Measurements from ENCODE around the gene KDM4C. TPM values are rescaled to one million over a fixed set of nuclear protein-coding genes. Genes with fewer than 3 reads are reported as not detected.

KDM4C gene
- total RNA-seq, 4 donors from 2014 or later = 75.0 to 95.9 (median 88.9) TPM

- TF ChIP-seq EP300 (IDR thresholded peaks at IDR 0.05; ENCODE audit: low read depth) = no peak
- no peak for DNase-seq
- H3K36me3 ChIP-seq = no peaks in the 10 kb centered on the region
- in situ Hi-C loops (cut with MboI; ENCODE audit: low pct_ligation_motif_present in 1 of 4, low pct_unique_long_range_greater_than_20kb in 1 of 4, low sequenced_read_pairs in 3 of 4) (no loop called here), intact Hi-C loops (cut with DNase I; ENCODE audit: low total_unique reads) (no loop called here)
- H3K4me3 ChIP-seq = no peak overlapping the region
- H3K9me3 ChIP-seq = no peaks in the 10 kb centered on the region
- 89 to 96% methylated on average over 6 of the region's 6 CpGs for WGBS, 2 donors (ENCODE audit: low coverage in 1 of 2)
- no peaks in the 10 kb centered on the region for H3K27me3 ChIP-seq
- peaks cover 0 to 4% (median 0%) of the 10 kb centered on the region in 4 donors for H3K4me1 ChIP-seq
- H3K27ac ChIP-seq = no peak overlapping the region
These were observed 379.3 kb downstream of the KDM4C start for GRCh38 chr9:7137040-7137439.

GRCh38 chr9:7137571-7137970 lies 379.8 kb downstream of the KDM4C start:
- Histone ChIP-seq H3K4me1 (peaks cover 0 to 4% (median 0%) of the 10 kb centered on the region in 4 donors), H3K27ac (no peak overlapping the region), H3K36me3 (no peaks in the 10 kb centered on the region), H3K4me3 (no peak overlapping the region), H3K27me3 (no peaks in the 10 kb centered on the region), H3K9me3 (no peaks in the 10 kb centered on the region)
- intact Hi-C loops (cut with DNase I; ENCODE audit: low total_unique reads) = no loop called here
- in situ Hi-C loops (cut with MboI; ENCODE audit: low pct_ligation_motif_present in 1 of 4, low pct_unique_long_range_greater_than_20kb in 1 of 4, low sequenced_read_pairs in 3 of 4) = no loop called here
- 72 to 80% methylated on average over 4 to 5 of the region's 5 CpGs for WGBS, 2 donors (ENCODE audit: low coverage in 1 of 2)
- no peak for DNase-seq
- TF ChIP-seq EP300 (IDR thresholded peaks at IDR 0.05; ENCODE audit: low read depth) (no peak), POLR2AphosphoS5 (IDR thresholded peaks at IDR 0.05) (no peak), POLR2A (IDR thresholded peaks at IDR 0.05) (no peak), CTCF (IDR thresholded peaks at IDR 0.05) (no peak)

- intact Hi-C loops (cut with DNase I; ENCODE audit: low total_unique reads) = no loop called here
These were observed 382.1 kb downstream of the KDM4C start for GRCh38 chr9:7139886-7140285.

GRCh38 chr9:7140401-7140800 lies 382.6 kb downstream of the KDM4C start:
- 86 to 92% methylated on average over 2 of the region's 2 CpGs for WGBS, 2 donors (ENCODE audit: low coverage in 1 of 2)
- peaks cover 0 to 4% (median 0%) of the 10 kb centered on the region in 4 donors for H3K4me1 ChIP-seq
- no peak overlapping the region for H3K4me3 ChIP-seq
- in situ Hi-C loops (cut with MboI; ENCODE audit: low pct_ligation_motif_present in 1 of 4, low pct_unique_long_range_greater_than_20kb in 1 of 4, low sequenced_read_pairs in 3 of 4) (no loop called here), intact Hi-C loops (cut with DNase I; ENCODE audit: low total_unique reads) (no loop called here)
- H3K9me3 ChIP-seq = no peaks in the 10 kb centered on the region
- DNase-seq = no peak
- H3K36me3 ChIP-seq = no peaks in the 10 kb centered on the region
- TF ChIP-seq EP300 (IDR thresholded peaks at IDR 0.05; ENCODE audit: low read depth) (no peak), POLR2AphosphoS5 (IDR thresholded peaks at IDR 0.05) (no peak), POLR2A (IDR thresholded peaks at IDR 0.05) (no peak), CTCF (IDR thresholded peaks at IDR 0.05) (no peak)
- H3K27ac ChIP-seq = no peak overlapping the region
- no peaks in the 10 kb centered on the region for H3K27me3 ChIP-seq

More at GRCh38 chr9:7139886-7140285, 382.1 kb downstream of the KDM4C start:
- DNase-seq = no peak
- TF ChIP-seq POLR2A (IDR thresholded peaks at IDR 0.05) (no peak), POLR2AphosphoS5 (IDR thresholded peaks at IDR 0.05) (no peak), EP300 (IDR thresholded peaks at IDR 0.05; ENCODE audit: low read depth) (no peak), CTCF (IDR thresholded peaks at IDR 0.05) (no peak)
- 98% methylated on average over 4 of the region's 4 CpGs for WGBS, 2 donors (ENCODE audit: low coverage in 1 of 2)
- Histone ChIP-seq H3K27ac (no peak overlapping the region), H3K4me3 (no peak overlapping the region), H3K4me1 (peaks cover 0 to 4% (median 0%) of the 10 kb centered on the region in 4 donors), H3K9me3 (no peaks in the 10 kb centered on the region), H3K36me3 (no peaks in the 10 kb centered on the region), H3K27me3 (no peaks in the 10 kb centered on the region)
- in situ Hi-C loops (cut with MboI; ENCODE audit: low pct_ligation_motif_present in 1 of 4, low pct_unique_long_range_greater_than_20kb in 1 of 4, low sequenced_read_pairs in 3 of 4) = no loop called here

- TF ChIP-seq POLR2A (IDR thresholded peaks at IDR 0.05) (no peak), POLR2AphosphoS5 (IDR thresholded peaks at IDR 0.05) (no peak), CTCF (IDR thresholded peaks at IDR 0.05) (no peak), EP300 (IDR thresholded peaks at IDR 0.05; ENCODE audit: low read depth) (no peak)
- H3K27ac ChIP-seq = no peak overlapping the region
- intact Hi-C loops (cut with DNase I; ENCODE audit: low total_unique reads) = no loop called here
- H3K4me1 ChIP-seq = peaks cover 14 to 29% (median 17%) of the 10 kb centered on the region in 4 donors
- no peak overlapping the region for H3K4me3 ChIP-seq
- H3K27me3 ChIP-seq = no peaks in the 10 kb centered on the region
- DNase-seq = no peak
- H3K36me3 ChIP-seq = no peaks in the 10 kb centered on the region
- no peaks in the 10 kb centered on the region for H3K9me3 ChIP-seq
- in situ Hi-C loops (cut with MboI; ENCODE audit: low pct_ligation_motif_present in 1 of 4, low pct_unique_long_range_greater_than_20kb in 1 of 4, low sequenced_read_pairs in 3 of 4) = no loop called here
- WGBS, 2 donors (ENCODE audit: low coverage in 1 of 2) = 98% methylated on average over 2 of the region's 2 CpGs; no CpG with 5 or more reads in 1 of the 2 donors
These were observed 385.9 kb downstream of the KDM4C start for GRCh38 chr9:7143645-7144200.
